Activated T-cell treated with anti-CD3 and anti-CD28 coated beads, Interleukin-2, amount 50 U/mL, for 48 hours (primary cell): ENCODE results near the gene SOX2.

Experiments used
- DNase-seq, 2 experiments: peaks; one replicate each; pipeline ENCODE4 v3.0.0-alpha.2; 2020

The SOX2 gene

GRCh38 chr3:181705086-181705480 lies 6.6 kb upstream of the SOX2 start:
- no peak for DNase-seq

GRCh38 chr3:181707980-181708379 lies 3.7 kb upstream of the SOX2 start:
- DNase-seq: no peak

- peak; percentile 76 to 77 for DNase-seq
Measured at GRCh38 chr3:181709537-181710279, 2.0 kb upstream of the SOX2 start.

- no peak for DNase-seq
Measured at GRCh38 chr3:181710345-181711291, 1.1 kb upstream of the SOX2 start.

- DNase-seq: no peak
Measured at GRCh38 chr3:181712226-181712552, 464 bp downstream of the SOX2 start.

- DNase-seq: no peak
Measured at GRCh38 chr3:181712553-181713279, 991 bp downstream of the SOX2 start.

- no peak for DNase-seq
Measured at GRCh38 chr3:181713280-181713647, 1.5 kb downstream of the SOX2 start.

GRCh38 chr3:181713676-181714612 lies 2.2 kb downstream of the SOX2 start:
- DNase-seq: no peak

GRCh38 chr3:181715571-181716340 lies 4.0 kb downstream of the SOX2 start:
- no peak for DNase-seq

- DNase-seq: no peak
Measured at GRCh38 chr3:181716966-181717365, 5.2 kb downstream of the SOX2 start.

- no peak for DNase-seq
Measured at GRCh38 chr3:181717549-181718171, 5.9 kb downstream of the SOX2 start.

- no peak for DNase-seq
Measured at GRCh38 chr3:181718369-181718768, 6.6 kb downstream of the SOX2 start.

- DNase-seq: no peak
Measured at GRCh38 chr3:181718987-181719911, 7.5 kb downstream of the SOX2 start.

- DNase-seq: no peak
Measured at GRCh38 chr3:181719991-181720680, 8.4 kb downstream of the SOX2 start.

GRCh38 chr3:181721046-181721875 lies 9.5 kb downstream of the SOX2 start:
- DNase-seq: no peak

GRCh38 chr3:181722156-181722555 lies 10.4 kb downstream of the SOX2 start:
- DNase-seq: no peak

GRCh38 chr3:181722766-181723425 lies 11.2 kb downstream of the SOX2 start:
- no peak for DNase-seq
